K562 treated with DMSO at 1 percent for 48 hours (cell line): ENCODE measurements around the gene SLCO3A1. TPM values are rescaled to one million over a fixed set of nuclear protein-coding genes. Genes with fewer than 3 reads are reported as not detected.

Experiments
- total RNA-seq: library from RNA; unstranded; fragments of 300-600 nt; gene quantifications from 2 replicates; pipeline ENCODE4 v1.2.3, GENCODE V29; 2022; ENCODE audit warnings: low replicate concordance; ENCODE audit errors: extremely low read depth

The SLCO3A1 gene
- not detected in 2 replicates for total RNA-seq

DNA sequence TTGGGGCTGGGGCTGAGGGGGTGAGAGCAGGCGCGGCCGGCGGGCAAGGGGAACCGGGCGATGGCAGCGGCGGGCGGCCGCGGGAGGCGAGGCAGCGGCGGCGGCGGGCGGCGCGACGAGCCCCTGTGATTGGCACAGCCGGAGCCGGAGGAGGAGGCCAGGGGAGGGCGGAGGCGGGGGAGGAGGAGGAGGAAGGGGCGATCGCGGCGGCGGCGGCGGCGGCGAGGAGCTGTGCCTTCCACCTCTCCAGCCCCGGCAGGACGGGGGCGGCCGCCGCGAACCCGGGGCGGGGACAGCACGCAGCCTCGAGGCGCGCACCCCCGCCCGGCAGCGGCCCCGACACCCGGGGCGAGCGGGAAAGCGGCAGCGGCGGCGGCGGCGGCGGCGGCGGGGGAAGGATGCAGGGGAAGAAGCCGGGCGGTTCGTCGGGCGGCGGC is at the start of gene SLCO3A1:
Gene SLCO3A1, plus strand, starts transcription at position 198 of the 437 bp plus-strand sequence.

